Measurements from ENCODE around the gene LY6G6C. TPM values are rescaled to one million over a fixed set of nuclear protein-coding genes. Genes with fewer than 3 reads are reported as not detected.

LY6G6C gene
- total and polyA plus RNA-seq, 2 of the 13 experiments (the other 11 are each of a cell fraction or from before 2014, with no cell fraction given), result 0.15 TPM; not detected in 1

- TF ChIP-seq ZKSCAN8 (CRISPR knock-in tag; IDR thresholded peaks at IDR 0.05; ENCODE audit: borderline replicate concordance) (no peak), CREB1 (IDR thresholded peaks at IDR 0.05) (peak; percentile 85), CREB1 (CRISPR knock-in tag; IDR thresholded peaks at IDR 0.05) (no peak), ATF7 (IDR thresholded peaks at IDR 0.05) (peak; percentile 67), ATF7 (CRISPR knock-in tag; IDR thresholded peaks at IDR 0.05) (no peak)
- POLR2A ChIA-PET, result no interaction called here
- in situ Hi-C loops (cut with HindIII; ENCODE audit: extremely low pct_ligation_motif_present, low pct_unique_long_range_greater_than_20kb), result no loop called here
- H2AFZ ChIP-seq (ENCODE audit: low read length), result no peak overlapping the region
- H3K27me3 ChIP-seq (ENCODE audit: control insufficient read depth in 1 of 2, insufficient read depth in 2 of 2, low read length in 2 of 2), result no peaks in the 10 kb centered on the region
- H3K27ac ChIP-seq (ENCODE audit: extremely low read length, insufficient read depth, low read length), result no peak overlapping the region
- peaks cover 6 to 9% of the 10 kb centered on the region in 2 experiments; a peak in 4 of 5 replicates for H3K36me3 ChIP-seq (replicated peaks in 1 of 2; ENCODE audit: control insufficient read depth in 1 of 2, insufficient read depth in 2 of 2, low read length in 2 of 2)
- no peaks in the 10 kb centered on the region for H3K79me2 ChIP-seq (ENCODE audit: insufficient read depth, low read length)
- no peak for ATAC-seq
- peaks cover 11% of the 10 kb centered on the region for H3K4me1 ChIP-seq (ENCODE audit: insufficient read depth, low read length)
- CTCF ChIA-PET (ENCODE audit: low intra/inter-chr PET ratio, low total read pairs), result no interaction called here
- no TSS peak for BruUV-seq (replicated peaks)
- WGBS (ENCODE audit: low lambda C conversion rate), result 51% methylated on average over 6 of the region's 6 CpGs
- intact Hi-C loops (cut with micrococcal nuclease; ENCODE audit: unreplicated experiment), result no loop called here
- H3K4me3 ChIP-seq (replicated peaks in 1 of 3; ENCODE audit: insufficient read depth in 1 of 3, low read depth in 2 of 3, low read length in 3 of 3), result no peak overlapping the region
- H3K4me2 ChIP-seq (ENCODE audit: low read depth, low read length), result no peak overlapping the region
- no peak for DNase-seq (ENCODE audit: low spot score)
- FAIRE-seq, result no peak
- H3K9ac ChIP-seq (ENCODE audit: insufficient read depth, low read depth, low read length), result no peak overlapping the region
- H4K20me1 ChIP-seq (ENCODE audit: insufficient read depth, low read length), result no peaks in the 10 kb centered on the region
- no peaks in the 10 kb centered on the region for H3K9me3 ChIP-seq (ENCODE audit: low read length)
These were observed 44.6 kb downstream of the LY6G6C start for GRCh38 chr6:31676904-31677303.

DNA sequence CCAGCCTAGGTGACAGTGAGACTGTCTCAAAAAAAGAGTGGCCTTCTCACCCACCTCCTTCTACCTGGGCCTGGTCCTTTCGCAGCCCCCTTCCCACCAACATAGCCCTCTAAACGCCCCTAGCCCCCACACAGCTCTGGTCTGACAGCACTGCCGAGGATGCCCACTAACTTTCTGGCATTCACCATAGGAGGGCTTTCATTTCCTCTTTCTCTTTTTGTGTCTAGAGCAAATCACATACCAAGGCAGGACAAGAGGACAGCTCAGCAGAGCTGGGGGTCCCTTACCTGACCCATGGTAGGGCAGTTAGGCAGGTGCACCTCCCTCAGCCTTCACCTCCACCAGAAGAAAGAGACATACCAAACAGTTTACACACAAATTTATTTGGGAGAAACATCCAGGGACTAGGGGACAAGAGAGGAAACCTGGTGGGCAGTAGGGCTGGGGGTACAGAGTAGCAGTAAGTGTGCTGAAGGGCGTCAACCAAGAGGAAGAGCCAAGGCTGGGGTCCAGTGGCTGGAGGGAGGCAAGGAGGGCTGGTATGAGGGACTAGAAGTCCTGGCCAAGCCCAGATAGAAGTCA, 45.1 kb downstream of the LY6G6C start:
- no TSS peak for BruUV-seq (replicated peaks)
- H3K27me3 ChIP-seq (ENCODE audit: control insufficient read depth in 1 of 2, insufficient read depth in 2 of 2, low read length in 2 of 2), result no peaks in the 10 kb centered on the region
- peaks cover 11% of the 10 kb centered on the region for H3K4me1 ChIP-seq (ENCODE audit: insufficient read depth, low read length)
- no peak for ATAC-seq
- H3K36me3 ChIP-seq (replicated peaks in 1 of 2; ENCODE audit: control insufficient read depth in 1 of 2, insufficient read depth in 2 of 2, low read length in 2 of 2), result peaks cover 10 to 14% of the 10 kb centered on the region in 2 experiments
- H3K9ac ChIP-seq (ENCODE audit: insufficient read depth, low read depth, low read length), result no peak overlapping the region
- H2AFZ ChIP-seq (ENCODE audit: low read length), result no peak overlapping the region
- no peaks in the 10 kb centered on the region for H4K20me1 ChIP-seq (ENCODE audit: insufficient read depth, low read length)
- no peak overlapping the region for H3K27ac ChIP-seq (ENCODE audit: extremely low read length, insufficient read depth, low read length)
- H3K4me3 ChIP-seq (replicated peaks in 1 of 3; ENCODE audit: insufficient read depth in 1 of 3, low read depth in 2 of 3, low read length in 3 of 3), result no peak overlapping the region
- ChIA-PET CTCF (ENCODE audit: low intra/inter-chr PET ratio, low total read pairs) (no interaction called here), POLR2A (no interaction called here)
- no peaks in the 10 kb centered on the region for H3K79me2 ChIP-seq (ENCODE audit: insufficient read depth, low read length)
- no peak for FAIRE-seq
- intact Hi-C loops (cut with micrococcal nuclease; ENCODE audit: unreplicated experiment) (no loop called here), in situ Hi-C loops (cut with HindIII; ENCODE audit: extremely low pct_ligation_motif_present, low pct_unique_long_range_greater_than_20kb) (no loop called here)
- no peak overlapping the region for H3K4me2 ChIP-seq (ENCODE audit: low read depth, low read length)
- WGBS (ENCODE audit: low lambda C conversion rate), result 84% methylated on average over 4 of the region's 4 CpGs
- no peaks in the 10 kb centered on the region for H3K9me3 ChIP-seq (ENCODE audit: low read length)
- DNase-seq (ENCODE audit: low spot score), result no peak
- TF ChIP-seq, protein P1, sequence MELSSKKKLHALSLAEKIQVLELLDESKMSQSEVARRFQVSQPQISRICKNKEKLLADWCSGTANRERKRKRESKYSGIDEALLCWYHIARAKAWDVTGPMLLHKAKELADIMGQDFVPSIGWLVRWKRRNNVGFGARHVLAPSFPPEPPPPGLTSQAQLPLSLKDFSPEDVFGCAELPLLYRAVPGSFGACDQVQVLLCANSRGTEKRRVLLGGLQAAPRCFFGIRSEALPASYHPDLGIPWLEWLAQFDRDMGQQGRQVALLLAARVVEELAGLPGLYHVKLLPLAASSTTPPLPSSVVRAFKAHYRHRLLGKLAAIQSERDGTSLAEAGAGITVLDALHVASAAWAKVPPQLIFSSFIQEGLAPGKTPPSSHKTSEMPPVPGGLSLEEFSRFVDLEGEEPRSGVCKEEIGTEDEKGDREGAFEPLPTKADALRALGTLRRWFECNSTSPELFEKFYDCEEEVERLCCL (CRISPR knock-in tag; IDR thresholded peaks at IDR 0.05; ENCODE audit: borderline replicate concordance), result no peak
- TF ChIP-seq MLX (CRISPR knock-in tag; IDR thresholded peaks at IDR 0.05), result no peak
- TF ChIP-seq ZBTB20 (CRISPR knock-in tag; IDR thresholded peaks at IDR 0.05; ENCODE audit: borderline replicate concordance, low read depth), result no peak
- no peak for TF ChIP-seq ZNF563 (CRISPR knock-in tag; IDR thresholded peaks at IDR 0.05)
- no peak for TF ChIP-seq FOXP1 (IDR thresholded peaks at IDR 0.05)
- TF ChIP-seq FOXP1 (CRISPR knock-in tag; IDR thresholded peaks at IDR 0.05), result no peak
- no peak for TF ChIP-seq TEAD2 (CRISPR knock-in tag; IDR thresholded peaks at IDR 0.05)
- TF ChIP-seq NFE2L1 (CRISPR knock-in tag; IDR thresholded peaks at IDR 0.05; ENCODE audit: borderline replicate concordance), result no peak
- TF ChIP-seq ZNF782 (CRISPR knock-in tag; IDR thresholded peaks at IDR 0.05; ENCODE audit: borderline replicate concordance), result no peak
- TF ChIP-seq, protein P2, sequence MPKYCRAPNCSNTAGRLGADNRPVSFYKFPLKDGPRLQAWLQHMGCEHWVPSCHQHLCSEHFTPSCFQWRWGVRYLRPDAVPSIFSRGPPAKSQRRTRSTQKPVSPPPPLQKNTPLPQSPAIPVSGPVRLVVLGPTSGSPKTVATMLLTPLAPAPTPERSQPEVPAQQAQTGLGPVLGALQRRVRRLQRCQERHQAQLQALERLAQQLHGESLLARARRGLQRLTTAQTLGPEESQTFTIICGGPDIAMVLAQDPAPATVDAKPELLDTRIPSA (CRISPR knock-in tag; IDR thresholded peaks at IDR 0.05; ENCODE audit: borderline replicate concordance), result no peak
- TF ChIP-seq ZNF550 (CRISPR knock-in tag; IDR thresholded peaks at IDR 0.05; ENCODE audit: borderline replicate concordance), result no peak
- TF ChIP-seq PAX8 (CRISPR knock-in tag; IDR thresholded peaks at IDR 0.05; ENCODE audit: borderline replicate concordance), result no peak
- no peak for TF ChIP-seq ZBTB42 (CRISPR knock-in tag; IDR thresholded peaks at IDR 0.05)

Measured in HepG2 (cell line).